K562 (cell line): Measurements from ENCODE around the gene NONO. TPM values are rescaled to one million over a fixed set of nuclear protein-coding genes. Genes with fewer than 3 reads are reported as not detected.

Experiments
- CBX8 ChIP-seq: fragments of 200-600 bp; sonication (generic); IDR thresholded peaks from 2 replicates; pipeline ENCODE4 v1.6.1; 2012; ENCODE audit warnings: borderline replicate concordance, mixed run types, low read depth, mild to moderate bottlenecking, moderate library complexity, mixed read lengths, low read length, control low read depth, inconsistent platforms; ENCODE audit not compliant: poor library complexity, severe bottlenecking; ENCODE audit errors: extremely low read depth
- ETV1 ChIP-seq: fragments of 450-650 bp; conservative IDR thresholded peaks from 2 replicates; pipeline ENCODE4 v1.6.1; 2016; ENCODE audit warnings: missing genetic modification characterization, control low read depth, low read depth, missing compliant biosample characterization
- PHF8 ChIP-seq: fragments of 200-600 bp; sonication (generic); IDR thresholded peaks from 2 replicates; pipeline ENCODE4 v1.6.1; 2012; ENCODE audit warnings: mixed run types, mild to moderate bottlenecking, inconsistent platforms, low read length, moderate library complexity, borderline replicate concordance
- POLR2G ChIP-seq: fragments of 200-400 bp; formaldehyde crosslinking; IDR thresholded peaks from 2 replicates; pipeline ENCODE4 v1.6.1; 2017; ENCODE audit warnings: low read depth, mild to moderate bottlenecking, antibody characterized with exemption, low read length, moderate library complexity
- POU5F1 ChIP-seq: fragments of 150-350 bp; IDR thresholded peaks from 2 replicates; pipeline ENCODE4 v1.6.1; 2014; ENCODE audit warnings: borderline replicate concordance, low read length, low read depth, mild to moderate bottlenecking; ENCODE audit not compliant: partially characterized antibody
- PRPF4 ChIP-seq: fragments of 200-400 bp; formaldehyde crosslinking; IDR thresholded peaks from one replicate; pipeline ENCODE4 v1.6.1; 2017; ENCODE audit warnings: low read length, low read depth, mild to moderate bottlenecking; ENCODE audit not compliant: insufficient read depth, poor library complexity, severe bottlenecking
- RBM34 ChIP-seq: fragments of 200-400 bp; formaldehyde crosslinking; IDR thresholded peaks from 2 replicates; pipeline ENCODE4 v1.6.1; 2018; ENCODE audit warnings: low read length, borderline replicate concordance; ENCODE audit not compliant: insufficient read depth
- SAFB ChIP-seq: fragments of 200-400 bp; formaldehyde crosslinking; IDR thresholded peaks from 2 replicates; pipeline ENCODE4 v1.6.1; 2017; ENCODE audit warnings: low read depth, low read length, borderline replicate concordance
- STAT5A ChIP-seq: IDR thresholded peaks from 2 replicates; pipeline ENCODE4 v1.6.1; 2012; ENCODE audit warnings: low read length, inconsistent platforms, borderline replicate concordance
- TCF7 ChIP-seq: sonication (generic); IDR thresholded peaks from 2 replicates; pipeline ENCODE4 v1.6.1; 2016; ENCODE audit warnings: antibody characterized with exemption, borderline replicate concordance
- THRA ChIP-seq: fragments of 450-650 bp; IDR thresholded peaks from 2 replicates; pipeline ENCODE4 v1.6.1; 2017; ENCODE audit warnings: mild to moderate bottlenecking, moderate library complexity
- YBX1 ChIP-seq: fragments of 450-650 bp; IDR thresholded peaks from 2 replicates; pipeline ENCODE4 v1.7.1; 2016; ENCODE audit warnings: mild to moderate bottlenecking
- YY1 ChIP-seq, 3 experiments: IDR thresholded peaks; 2 replicates each; pipeline ENCODE4 v1.6.1; 2011; ENCODE audit warnings: low read length in 2 of 3, mild to moderate bottlenecking in 2 of 3, moderate library complexity in 2 of 3, borderline replicate concordance in 1 of 3, control low read depth in 1 of 3, low read depth in 1 of 3; ENCODE audit not compliant: insufficient read depth in 3 of 3, insufficient replicate concordance in 2 of 3, control insufficient read depth in 1 of 3, insufficient read length in 1 of 3; ENCODE audit errors: extremely low read depth in 1 of 3
- ZNF143 ChIP-seq: sonication (generic); formaldehyde crosslinking; IDR thresholded peaks from 2 replicates; pipeline ENCODE4 v1.9.0; 2022; ENCODE audit warnings: mild to moderate bottlenecking, missing genetic modification reagents
- ZNF445 ChIP-seq: fragments of 250-450 bp; sonication (Bioruptor Pico); IDR thresholded peaks from 2 replicates; pipeline ENCODE4 v1.4.0; 2020; ENCODE audit warnings: low read depth, mild to moderate bottlenecking, moderate library complexity
- ZNF449 ChIP-seq: fragments of 250-450 bp; sonication (Bioruptor Pico); IDR thresholded peaks from 2 replicates; pipeline ENCODE4 v1.8.0; 2022; ENCODE audit warnings: moderate library complexity, mild to moderate bottlenecking, inconsistent platforms
- ZNF609 ChIP-seq: sonication (generic); formaldehyde crosslinking; IDR thresholded peaks from 2 replicates; pipeline ENCODE4 v1.8.1; 2023; ENCODE audit warnings: missing genetic modification reagents, mild to moderate bottlenecking, borderline replicate concordance
- polyA plus RNA-seq, 8 experiments: library from polyadenylated mRNA; depleted of rRNA in 4 of 8; stranded (reverse) in 5 of 8; unstranded in 3 of 8; fragments of >200 nt; fragmentation: Nextera tagmentation in 2 of 8; fragmentation: Illumina TruSeq in 1 of 8; extraction: Ambion mirVana in 2 of 8; extraction: Trizol in 1 of 8; gene quantifications; 2 replicates each; pipeline versions ENCODE4 v1.2.1 to v1.2.3, GENCODE V29; 2011 to 2014; ENCODE audit warnings: inconsistent platforms in 1 of 8, missing spikeins in 1 of 8
- total RNA-seq, 7 experiments: library from RNA; depleted of rRNA in 6 of 7; stranded (reverse); fragments of >200 nt in 6 of 7; fragmentation: Illumina TruSeq in 2 of 7; extraction: Trizol in 2 of 7; gene quantifications; 2 replicates each; pipeline versions ENCODE4 v1.2.1 to v1.2.3, GENCODE V29; 2011 to 2021; ENCODE audit warnings: low replicate concordance in 1 of 7

Gene NONO
- total and polyA plus RNA-seq, 9 of the 15 experiments (the other 6 are each of a cell fraction or from before 2014, with no cell fraction given) = 333 to 651 (median 451) TPM

- no peak for TF ChIP-seq ZNF609
- no peak for TF ChIP-seq RBM34
- no peak for TF ChIP-seq ZNF449 (CRISPR knock-in tag)
- no peak for TF ChIP-seq YBX1
- no peak for TF ChIP-seq TCF7
- peak; percentile 24 to 73 (median 44) for TF ChIP-seq YY1 (IDR thresholded peaks at IDR 0.05; ENCODE audit: borderline replicate concordance in 1 of 3, control insufficient read depth in 1 of 3, extremely low read depth in 1 of 3, insufficient read depth in 3 of 3, insufficient read length in 1 of 3, insufficient replicate concordance in 2 of 3, low read depth in 1 of 3, low read length in 2 of 3)
- TF ChIP-seq PRPF4 = no peak
- TF ChIP-seq STAT5A = no peak
- TF ChIP-seq PHF8 = peak; percentile 78
- no peak for TF ChIP-seq SAFB
- no peak for TF ChIP-seq POU5F1
- TF ChIP-seq CBX8 = no peak
- TF ChIP-seq ETV1 (tag) = peak; percentile 72
- TF ChIP-seq POLR2G = peak; percentile 83
- no peak for TF ChIP-seq ZNF445 (CRISPR knock-in tag)
- no peak for TF ChIP-seq THRA
- TF ChIP-seq ZNF143 = no peak
Observed at GRCh38 chrX:71283403-71284143, at the start of gene NONO (continued).
